GOT3 (cell line): ENCODE data around the gene ZHX3.
A peak's percentile ranks its signal among the peaks of the same experiment; 100 is the strongest.
"Not testable (repeated sequence)": the region's sequence is repeated elsewhere in the genome, so short reads cannot be mapped to it uniquely, and the experiment has no call there.

Experiments used
- DNase-seq: peaks from one replicate; lab custom pipeline; 2025; ENCODE audit warnings: mixed read lengths; lab: John Stamatoyannopoulos, UW

The ZHX3 gene

DNA sequence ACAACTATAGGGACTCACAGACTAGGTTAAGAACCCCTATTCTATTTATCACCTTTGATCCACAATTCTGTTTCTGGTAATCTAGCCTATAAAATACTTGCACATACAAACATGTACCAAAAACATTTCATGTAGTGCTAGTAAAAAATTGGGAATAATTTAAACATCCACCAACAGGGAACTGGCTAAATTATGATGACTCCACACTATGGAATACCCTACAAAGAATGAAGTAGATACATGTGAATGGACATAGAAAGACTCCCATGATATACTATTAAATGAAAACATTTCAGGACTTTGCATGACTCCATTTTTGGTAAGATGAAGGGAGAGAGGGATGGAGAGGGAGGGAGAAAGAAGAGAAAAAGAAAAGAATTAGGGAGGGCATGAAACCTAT, 58.2 kb downstream of the ZHX3 start:
- DNase-seq: no peak

DNA sequence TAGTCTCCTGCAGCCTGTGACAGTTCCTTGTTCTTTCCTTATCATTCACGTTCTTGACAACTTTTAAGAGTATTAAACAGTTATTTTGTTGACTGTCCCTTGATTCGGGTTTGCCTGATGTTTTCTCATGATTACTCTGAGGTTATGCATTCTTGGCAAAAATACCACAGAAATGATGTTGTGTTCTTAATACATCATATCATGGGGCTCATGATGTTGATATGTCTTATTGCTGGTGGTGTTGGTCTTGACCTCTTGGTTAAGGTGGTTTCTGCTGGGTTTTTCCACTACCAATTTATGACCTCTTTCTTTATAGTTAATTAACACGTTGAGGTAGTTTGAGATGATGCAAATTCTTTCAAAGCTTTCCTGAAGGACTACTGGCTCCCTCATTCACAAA, 59.1 kb downstream of the ZHX3 start:
- no peak for DNase-seq

DNA sequence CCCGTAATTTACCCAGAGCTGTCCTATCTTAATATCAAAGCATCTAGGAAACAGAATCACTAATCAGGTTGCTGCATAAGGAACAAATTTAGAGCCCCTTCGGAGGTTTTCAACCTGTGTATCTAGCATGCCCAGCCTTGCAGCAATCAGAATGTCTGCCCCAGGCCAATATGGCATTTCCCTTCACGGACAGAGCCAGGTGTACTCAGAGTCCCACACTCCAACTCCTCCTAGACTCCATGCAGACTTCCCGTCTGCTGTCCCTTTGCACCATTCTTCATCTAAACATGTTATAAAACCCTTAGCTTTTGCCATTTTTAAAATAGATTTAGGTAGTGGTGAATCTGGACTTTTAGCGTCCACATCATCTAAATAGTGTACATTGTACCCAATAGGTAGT, 61.0 kb downstream of the ZHX3 start:
- no peak for DNase-seq

DNA sequence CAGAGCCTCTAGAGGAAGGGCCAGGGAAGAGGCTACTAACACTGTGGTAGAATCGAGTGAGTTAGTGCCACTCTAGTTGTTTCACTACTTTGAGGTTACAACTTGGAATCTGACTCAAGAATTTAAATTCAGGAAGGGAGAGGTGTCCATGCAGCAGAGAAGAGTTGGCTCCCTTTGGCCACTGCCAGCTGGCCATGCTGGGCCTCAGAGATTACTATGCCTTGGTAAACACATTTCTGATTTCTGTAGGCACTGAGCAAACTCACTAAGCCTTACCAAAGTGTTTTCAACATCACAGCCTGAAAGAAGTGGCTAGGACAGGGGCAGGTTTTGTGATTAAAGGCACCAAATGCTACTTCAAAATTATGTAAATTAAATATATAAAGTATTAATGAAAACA, 61.9 kb downstream of the ZHX3 start:
- DNase-seq: no peak

DNA sequence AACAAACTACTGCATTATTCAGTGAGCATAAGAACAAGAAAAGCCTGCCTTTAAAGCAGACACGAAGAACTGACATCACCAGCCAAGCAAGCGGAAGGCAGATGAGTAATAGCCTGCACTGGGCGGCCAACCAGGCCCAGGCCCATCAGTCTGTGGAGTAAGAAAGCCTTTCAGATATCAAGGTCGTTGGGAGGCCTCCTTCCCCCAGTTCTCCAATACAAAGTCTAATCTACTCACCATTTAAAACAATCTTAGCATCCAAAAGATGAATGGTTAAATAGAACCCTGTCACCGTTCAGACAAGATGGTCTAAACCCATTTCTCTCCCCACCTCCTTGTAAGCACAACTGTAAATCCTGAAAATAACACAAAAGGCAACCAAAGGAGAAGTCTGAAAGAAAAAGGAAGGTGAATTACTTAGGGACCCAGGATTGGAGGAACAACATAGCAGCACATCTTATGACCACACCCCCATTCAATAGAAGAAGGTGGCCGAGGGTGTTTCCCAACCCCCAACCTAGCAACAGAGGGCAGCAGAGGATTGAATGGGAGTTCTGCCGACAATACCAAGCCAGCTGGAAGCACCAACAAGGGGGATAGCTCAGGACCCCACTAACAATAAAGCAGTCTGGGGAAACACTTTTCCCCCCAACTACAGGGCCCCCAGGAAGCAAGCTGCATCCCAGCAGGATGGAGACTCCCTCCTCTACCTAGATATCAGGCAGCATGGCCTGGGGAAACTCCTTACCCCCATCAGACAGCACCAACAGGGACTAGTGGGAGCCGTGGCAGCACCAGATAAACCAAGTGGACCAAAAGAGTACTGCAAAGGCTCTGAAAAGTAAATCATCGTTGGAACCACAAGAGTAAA, 67.9 kb downstream of the ZHX3 start:
- peak; percentile 28 for DNase-seq

DNA sequence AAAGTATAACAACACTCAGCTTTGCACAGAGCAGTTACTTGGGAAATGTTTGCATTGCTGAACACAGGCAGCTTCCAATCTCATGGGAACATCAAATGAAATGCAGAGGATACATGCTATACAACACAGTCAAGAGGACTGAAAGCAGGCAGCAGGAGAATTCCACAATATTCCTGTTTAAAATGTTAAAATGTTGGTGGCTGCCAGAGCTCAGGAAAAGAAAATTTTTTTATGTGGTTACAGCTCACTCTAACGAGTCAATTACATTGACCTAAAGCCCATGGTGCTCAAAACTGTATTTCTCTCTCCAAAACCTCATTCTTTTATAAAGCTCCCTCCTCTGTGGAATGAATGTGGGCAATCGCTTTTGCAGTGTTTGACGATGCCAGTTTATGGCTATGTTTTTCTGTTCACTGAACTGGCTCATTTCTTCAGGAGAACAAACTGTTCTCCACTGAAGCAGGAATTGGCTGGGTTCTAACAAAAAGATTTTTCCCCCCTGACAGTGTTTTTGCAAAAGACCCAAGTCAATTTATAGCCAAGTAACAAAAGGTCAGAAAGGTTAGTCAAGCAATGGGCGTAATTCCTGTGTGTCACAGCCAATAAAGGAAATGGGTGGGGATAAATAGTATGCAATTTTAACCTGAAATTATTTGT, 69.0 kb downstream of the ZHX3 start:
- DNase-seq: no peak

DNA sequence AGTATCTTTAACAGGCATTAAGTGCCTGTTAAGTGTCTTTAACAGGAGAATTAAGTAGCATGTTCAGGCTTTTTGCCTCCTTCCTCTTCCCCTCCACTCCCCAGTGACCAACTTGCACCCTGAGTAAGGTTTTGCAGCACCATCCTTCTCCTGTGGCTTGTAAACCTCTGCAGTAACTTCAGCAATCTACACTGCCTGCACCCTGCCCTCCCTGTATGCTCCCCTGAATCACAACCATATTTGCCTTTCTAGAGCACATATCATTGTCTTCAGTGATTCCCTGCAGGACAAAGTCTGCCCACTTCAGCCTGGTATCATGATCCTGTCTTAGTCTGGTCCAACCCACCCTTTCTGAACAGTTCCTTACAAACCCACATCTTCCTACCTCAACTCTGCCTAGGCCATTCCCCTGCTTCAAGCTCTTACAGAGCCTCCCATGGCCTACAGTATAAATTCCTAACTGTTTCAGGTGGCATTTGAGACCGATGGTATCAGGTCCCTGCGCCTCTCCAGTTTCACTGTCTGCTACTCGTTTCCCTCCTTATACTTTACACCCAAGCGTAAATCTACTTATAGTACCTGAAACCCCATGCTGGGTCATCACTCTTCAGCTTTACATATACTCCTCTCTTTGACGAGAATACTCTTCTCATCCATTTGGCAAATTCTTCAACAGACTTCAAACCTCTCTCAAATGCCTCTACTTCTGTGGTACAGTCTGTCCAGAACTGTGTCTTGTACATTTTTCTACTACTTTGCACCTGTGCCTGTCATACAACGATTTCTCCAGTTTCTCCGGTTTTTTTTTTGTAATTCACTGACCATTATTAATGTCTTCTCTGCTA, 69.8 kb downstream of the ZHX3 start:
- DNase-seq: no peak

DNA sequence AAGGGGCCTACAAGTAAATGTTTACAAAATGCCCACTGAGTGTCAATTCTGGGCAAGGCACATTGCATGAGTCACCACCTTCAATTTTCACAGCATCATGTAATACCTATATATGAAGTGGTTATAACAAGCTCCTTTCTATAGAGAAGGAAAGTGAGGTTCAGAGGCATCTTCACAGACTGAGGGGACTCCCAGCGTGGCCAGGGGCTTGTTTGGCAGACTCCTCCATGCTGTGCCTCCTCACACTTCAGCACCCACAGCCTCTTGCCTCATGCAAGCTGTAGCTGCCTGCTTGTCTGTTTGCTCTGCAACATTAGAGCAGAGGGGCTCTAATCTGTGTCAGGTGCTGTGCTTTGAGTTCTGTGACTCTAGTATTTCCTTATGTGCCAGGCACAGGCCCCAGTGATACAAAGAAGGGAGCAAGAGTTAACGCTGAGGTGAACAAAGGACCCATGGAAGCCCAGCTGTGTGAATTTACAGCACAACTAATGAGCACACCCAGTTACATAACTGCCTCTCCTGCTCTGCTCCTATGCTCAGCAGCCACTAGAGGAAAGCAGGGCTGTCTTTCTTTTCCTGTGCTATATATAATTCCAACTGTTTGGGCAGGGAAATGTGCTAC, 72.3 kb downstream of the ZHX3 start:
- no peak for DNase-seq

DNA sequence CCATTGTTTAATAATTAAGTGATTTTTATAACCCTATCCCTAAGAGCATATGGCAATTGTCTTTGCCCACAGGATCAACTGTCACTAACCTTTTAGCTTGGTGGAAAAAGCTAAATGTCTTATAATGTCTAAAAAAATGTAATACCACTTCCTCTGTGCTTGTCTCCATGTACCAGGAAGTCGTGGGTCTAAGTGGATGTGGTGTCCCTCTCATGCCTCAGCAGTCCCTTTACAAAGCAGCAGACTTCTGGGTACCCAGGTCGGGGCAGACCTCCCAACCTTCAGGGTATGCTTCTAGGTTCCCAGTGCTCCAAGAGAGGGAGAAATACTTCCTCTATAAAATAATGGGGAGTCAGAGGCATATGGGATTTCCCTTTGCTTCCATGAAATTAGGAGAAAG, 74.7 kb downstream of the ZHX3 start:
- DNase-seq: no peak

DNA sequence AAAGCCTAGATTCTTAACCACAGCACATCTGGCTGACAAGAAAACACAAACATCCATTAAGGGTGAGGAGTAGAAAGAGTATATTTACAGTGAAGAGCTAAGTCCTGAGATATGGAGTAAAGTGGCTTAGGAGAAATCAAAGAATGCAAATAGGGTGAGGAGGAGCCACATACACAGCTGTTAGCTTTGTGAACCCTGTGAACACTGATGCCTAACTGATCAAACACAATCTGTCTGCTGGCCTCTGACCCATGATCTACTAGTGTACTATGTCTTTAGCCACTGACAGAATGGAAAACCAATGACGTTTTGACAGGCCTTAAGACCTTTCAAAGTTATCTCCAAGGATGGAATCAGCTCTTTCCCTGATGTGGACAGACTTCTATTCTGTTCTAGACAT, 75.2 kb downstream of the ZHX3 start:
- no peak for DNase-seq

DNA sequence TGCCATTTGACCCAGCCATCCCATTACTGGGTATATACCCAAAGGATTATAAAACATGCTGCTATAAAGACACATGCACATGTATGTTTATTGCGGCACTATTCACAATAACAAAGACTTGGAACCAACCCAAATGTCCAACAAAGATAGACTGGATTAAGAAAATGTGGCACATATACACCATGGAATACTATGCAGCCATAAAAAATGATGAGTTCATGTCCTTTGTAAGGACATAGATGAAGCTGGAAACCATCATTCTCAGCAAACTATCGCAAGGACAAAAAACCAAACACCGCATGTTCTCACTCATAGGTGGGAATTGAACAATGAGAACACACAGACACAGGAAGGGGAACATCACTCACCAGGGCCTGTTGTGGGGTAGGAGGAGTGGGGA, 80.3 kb downstream of the ZHX3 start:
- DNase-seq: not testable (repeated sequence)

DNA sequence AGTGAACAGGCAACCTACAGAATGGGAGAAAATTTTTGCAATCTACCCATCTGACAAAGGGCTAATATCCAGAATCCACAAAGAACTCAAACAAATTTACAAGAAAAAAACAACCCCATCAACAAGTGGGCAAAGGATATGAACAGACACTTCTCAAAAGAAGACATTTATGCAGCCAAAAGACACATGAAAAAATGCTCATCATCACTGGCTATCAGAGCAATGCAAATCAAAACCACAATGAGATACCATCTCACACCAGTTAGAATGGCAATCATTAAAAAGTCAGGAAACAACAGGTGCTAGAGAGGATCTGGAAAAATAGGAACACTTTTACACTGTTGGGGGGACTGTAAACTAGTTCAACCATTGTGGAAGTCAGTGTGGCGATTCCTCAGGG, 80.7 kb downstream of the ZHX3 start:
- DNase-seq: not testable (repeated sequence)

DNA sequence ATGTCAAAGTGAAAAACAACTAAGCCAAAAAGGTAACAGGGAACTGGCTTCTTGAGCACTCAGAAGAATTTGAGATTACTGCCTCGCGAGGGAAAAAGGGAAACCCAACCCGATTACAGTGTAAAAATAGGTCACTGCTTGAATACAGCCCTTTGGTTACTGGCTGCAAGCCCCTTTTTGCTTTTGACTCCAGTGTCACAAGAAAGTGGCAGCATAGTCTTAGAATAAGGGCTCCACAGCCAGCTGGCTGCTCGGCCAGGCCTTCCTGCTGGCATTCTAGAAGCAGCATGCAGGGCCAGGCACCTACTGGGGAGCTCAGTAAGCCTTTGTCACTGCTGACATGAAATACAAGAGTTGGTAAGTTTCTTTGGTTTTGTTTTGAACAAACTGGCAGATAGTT, 83.0 kb downstream of the ZHX3 start:
- no peak for DNase-seq

DNA sequence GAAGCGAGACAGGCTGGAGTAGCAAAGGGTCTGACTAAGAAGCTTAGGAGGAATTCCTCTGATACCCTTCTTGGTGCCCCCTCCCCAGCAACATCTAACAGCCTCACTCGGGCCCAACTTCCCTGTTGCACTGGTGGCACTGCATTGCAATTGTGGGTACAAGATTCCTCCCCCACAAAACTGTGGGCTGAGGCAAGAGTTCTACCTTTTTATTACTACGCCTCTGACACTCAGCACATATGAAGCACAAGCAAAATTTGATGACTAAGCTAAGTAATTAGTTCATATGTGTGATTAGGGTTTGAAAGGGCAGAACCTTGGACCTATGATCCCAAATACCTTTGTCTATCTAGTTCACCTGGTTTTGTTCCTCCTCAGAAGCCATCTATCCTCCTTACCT, 83.5 kb downstream of the ZHX3 start:
- DNase-seq: no peak

DNA sequence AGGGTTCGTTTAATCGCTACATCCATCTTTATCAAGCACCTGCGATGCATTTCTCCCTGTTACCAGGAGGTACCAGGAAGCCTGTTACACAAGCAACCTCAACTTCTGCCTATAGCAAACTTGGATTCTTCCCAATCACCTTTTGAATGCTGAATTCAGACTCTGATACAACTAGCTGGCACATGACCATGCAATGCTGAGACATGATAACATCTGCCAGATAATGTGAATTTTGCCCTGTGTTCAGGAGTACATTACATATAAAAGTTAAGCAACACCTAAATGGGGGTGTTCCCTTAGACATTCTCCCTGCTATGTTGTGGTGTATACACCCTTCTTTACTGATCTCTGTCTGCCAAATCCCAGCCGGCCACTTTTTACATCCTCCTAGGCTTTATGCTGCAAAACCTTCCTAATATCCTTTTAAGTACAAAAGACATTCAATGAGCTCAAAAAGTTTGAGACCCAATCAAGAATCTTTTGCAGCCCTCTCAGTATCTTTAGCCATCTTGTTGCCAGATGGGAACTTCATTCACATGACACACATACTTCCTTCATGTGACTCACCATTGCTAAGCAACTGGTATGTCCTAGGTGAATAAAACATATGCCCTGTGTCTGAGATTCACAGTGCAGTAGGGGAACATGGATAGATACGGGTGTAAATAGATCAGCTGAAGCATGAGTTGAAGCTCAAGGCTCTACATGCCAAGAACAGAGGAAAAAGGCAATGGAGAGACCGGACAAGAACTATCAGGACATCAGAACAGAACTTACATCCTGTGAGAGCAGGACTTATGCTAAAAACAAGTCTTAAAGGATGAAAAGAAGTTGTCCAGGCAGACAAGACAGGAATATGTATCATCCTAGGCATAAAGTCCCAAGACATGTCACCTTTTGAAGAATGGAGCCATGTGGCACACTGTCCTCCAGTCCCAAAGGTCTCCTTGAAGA, 84.3 kb downstream of the ZHX3 start:
- no peak for DNase-seq

DNA sequence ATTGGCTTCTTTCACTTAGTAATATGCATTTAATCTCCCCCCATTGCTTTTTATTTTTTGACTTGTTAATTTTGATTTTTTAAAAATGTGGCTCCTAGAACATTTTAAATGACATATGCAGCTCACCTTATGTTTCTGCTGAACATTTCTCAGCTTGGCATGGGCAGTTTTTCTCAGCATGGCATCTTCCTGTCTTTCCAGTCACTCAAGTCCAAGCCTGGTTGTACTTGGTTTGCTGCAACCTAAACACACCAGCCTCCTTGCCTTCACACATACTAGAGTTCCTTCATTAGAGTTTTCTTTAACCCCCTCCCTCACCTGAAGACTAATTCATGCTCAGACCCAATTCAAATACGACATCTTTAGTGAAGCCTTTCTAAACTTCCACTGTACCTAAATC, 86.4 kb downstream of the ZHX3 start:
- DNase-seq: no peak

DNA sequence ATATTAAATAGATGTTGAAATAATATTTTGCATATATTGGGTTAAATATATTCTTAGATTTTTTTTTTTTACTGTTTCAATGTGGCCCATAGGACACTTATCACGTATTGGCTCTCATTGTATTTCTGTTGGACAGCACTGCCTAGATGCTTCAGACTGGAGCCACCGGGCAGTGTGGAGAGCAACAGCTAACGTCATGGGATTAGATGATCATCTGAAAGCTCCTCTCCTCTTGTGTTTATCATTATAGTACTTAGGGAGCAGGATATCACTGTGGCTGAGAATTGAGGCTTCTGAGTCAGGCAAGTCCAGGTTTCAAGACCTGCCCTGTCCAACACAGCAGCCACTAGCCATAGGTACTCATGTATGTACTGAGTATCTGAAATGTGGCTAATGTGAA, 87.4 kb downstream of the ZHX3 start:
- DNase-seq: no peak

DNA sequence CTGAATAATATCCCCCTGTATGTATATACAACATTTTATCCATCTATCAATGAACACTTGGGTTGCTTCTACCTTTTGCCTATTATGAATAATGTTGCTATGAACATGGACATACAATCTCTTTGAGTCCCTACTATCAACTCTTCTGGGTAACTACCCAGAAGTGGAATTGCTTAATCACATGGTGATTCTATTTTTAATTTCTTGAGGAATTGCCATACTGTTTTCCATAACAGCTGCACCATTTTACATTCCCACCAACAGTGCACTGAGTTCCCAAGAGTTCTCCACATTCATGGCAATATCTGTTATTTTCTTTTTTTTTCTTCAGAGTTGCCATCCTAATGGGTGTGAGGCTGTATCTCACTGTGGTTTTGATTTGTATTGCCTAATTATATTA, 88.3 kb downstream of the ZHX3 start:
- DNase-seq: no peak

DNA sequence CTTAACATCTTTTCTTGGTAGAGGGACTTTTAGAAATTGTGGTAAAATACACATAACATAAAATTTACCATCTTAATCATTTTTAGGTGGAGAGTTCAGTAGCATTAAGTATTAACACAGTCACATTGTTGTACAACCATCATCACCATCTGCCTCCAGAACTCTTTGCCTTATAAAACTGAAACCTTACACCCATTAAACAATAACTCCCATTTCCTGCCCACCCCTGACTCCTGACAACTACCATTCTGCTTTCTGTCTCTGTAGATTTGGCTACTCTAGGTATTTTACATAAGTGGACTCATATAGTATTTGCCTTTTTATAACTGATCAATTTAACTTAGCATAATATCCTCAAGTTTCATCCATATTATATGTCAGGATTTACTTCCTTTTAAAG, 88.7 kb downstream of the ZHX3 start:
- no peak for DNase-seq

DNA sequence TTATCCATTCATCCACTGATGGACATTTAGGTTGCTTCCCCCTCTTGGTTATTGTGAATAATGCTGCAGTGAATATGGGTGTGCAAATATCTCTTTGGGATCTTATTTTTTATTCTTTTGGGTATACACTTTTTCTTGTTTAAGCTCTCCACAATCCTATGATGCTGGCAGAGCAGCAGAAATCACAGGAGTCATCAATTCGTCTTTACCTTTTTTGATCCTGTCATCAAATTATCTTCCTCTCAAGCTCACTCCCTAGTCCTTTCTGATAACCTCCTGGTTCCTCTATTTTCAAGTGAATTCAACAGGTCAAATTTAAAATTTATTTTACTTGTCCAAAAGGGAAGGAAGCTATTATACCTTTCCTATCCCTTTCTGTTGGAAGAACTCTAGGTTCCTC, 91.1 kb downstream of the ZHX3 start:
- DNase-seq: no peak

DNA sequence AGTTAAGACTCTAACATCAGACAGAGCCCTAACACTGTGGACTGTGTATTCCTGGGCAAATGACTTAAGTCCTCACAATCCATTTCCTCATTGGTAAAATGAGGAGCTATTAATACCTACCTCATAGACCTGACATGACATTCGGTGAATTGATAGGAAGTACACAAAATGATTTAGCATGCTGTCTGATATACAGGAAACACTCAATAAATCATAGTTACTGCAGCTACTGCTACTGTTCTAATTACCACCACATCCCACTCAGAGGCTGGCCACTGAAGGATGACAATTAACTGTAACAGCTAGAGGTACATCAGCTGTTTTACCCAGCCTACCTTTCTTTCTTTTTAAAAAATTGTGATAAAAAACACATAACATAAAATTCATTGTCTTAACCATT, 92.4 kb downstream of the ZHX3 start:
- no peak for DNase-seq
